ENCODE measurements around the gene IL16. TPM values are rescaled to one million over a fixed set of nuclear protein-coding genes. Genes with fewer than 3 reads are reported as not detected.
A peak's percentile ranks its signal among the peaks of the same experiment; 100 is the strongest.

The IL16 gene
- total RNA-seq, 2 donors from 2014 or later = 11.1 to 17.1 TPM

DNA sequence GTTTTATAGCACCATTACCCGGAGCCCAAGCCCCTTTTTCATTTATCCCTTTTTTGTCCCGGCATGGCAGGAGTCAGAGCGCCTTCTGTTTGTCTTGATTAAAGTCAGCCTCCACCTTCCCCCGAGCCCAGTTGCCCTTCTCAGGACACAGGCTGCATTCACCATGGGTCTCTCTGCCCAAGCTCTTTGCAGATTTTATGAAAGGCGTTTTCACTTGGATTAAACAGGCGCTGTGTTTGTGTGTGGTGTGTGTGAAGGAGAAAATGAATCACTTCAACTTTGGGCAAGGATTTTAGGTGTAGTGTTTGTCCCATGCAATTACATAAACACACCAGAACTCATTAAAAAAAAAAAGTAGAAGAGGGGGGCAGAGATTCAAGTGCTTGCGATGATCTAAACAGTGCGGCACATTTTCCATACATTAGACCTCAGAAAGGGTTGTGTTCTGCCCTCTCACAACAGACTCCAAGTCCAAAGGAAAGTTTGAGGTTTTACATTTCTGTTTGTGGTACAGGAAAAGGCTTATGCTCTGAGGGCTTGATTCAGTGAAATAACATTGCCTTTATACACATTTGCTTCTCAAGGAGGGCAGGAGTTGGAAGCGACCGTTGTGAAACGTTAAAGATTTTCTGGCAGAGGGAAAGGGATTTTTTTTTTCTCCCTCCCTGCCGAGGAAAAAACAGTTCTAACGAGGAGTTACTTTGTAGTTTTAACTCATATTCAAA, 14.5 kb upstream of the IL16 start:
- Histone ChIP-seq H3K27me3 (replicated peaks; ENCODE audit: insufficient read depth) (no peaks in the 10 kb centered on the region), H3K27ac (peak overlapping the region in 1 of 2 donors; percentile 11), H3K9me3 (no peaks in the 10 kb centered on the region), H3K4me1 (ENCODE audit: control insufficient read depth in 1 of 2, low read depth in 2 of 2) (peaks cover 0 to 17% of the 10 kb centered on the region in 2 donors), H3K4me3 (peak overlapping the region; percentile 47), H3K36me3 (no peaks in the 10 kb centered on the region)
- no peak for ATAC-seq (ENCODE audit: insufficient number of reproducible peaks, low FRiP score, low read depth)
- no peak for DNase-seq (ENCODE audit: low spot score)
- no peak for TF ChIP-seq CTCF (IDR thresholded peaks at IDR 0.05)

DNA sequence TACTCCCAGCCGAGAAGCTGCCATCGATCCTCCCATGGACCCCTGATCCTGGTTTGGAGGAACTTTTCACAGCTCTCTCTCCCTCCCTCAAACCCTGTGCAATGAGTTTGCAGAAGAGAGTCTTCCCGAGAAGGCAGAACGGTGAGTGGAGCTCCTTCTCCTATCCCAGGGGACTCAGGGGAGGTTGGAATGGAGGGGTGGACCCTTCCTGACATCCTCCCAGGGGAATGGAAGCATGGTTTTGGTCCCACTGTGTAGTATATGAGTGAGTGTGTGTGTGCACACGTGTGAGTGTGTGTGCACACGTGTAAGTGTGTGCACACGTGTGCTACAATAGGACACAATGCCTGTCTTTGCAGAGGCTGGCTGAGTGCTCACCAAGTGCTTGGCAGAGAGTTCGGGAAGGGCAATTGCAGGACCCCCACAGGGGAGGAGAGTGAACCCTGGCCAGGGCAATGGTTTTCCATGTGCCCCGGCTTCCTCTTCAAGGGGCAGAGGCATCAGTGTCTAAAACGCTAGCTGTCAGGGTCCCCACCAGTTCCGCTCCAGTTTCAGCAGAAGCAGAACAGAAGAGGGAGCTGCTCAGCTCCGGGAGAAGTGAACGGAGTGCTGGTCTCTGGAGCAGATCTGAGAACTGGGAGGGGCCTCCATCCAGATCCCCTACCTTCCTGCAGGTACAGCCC, 13.8 kb upstream of the IL16 start:
- no peaks in the 10 kb centered on the region for H3K36me3 ChIP-seq
- H3K9me3 ChIP-seq = no peaks in the 10 kb centered on the region
- H3K27ac ChIP-seq = peak overlapping the region in 1 of 2 donors; percentile 11
- no peak for TF ChIP-seq CTCF (IDR thresholded peaks at IDR 0.05)
- DNase-seq (ENCODE audit: low spot score) (no peak), ATAC-seq (ENCODE audit: insufficient number of reproducible peaks, low FRiP score, low read depth) (no peak)
- H3K4me1 ChIP-seq (ENCODE audit: control insufficient read depth in 1 of 2, low read depth in 2 of 2) = peaks cover 0 to 17% of the 10 kb centered on the region in 2 donors
- peak overlapping the region; percentile 47 for H3K4me3 ChIP-seq
- no peaks in the 10 kb centered on the region for H3K27me3 ChIP-seq (replicated peaks; ENCODE audit: insufficient read depth)

GRCh38 chr15:81183439-81183775, 13.3 kb upstream of the IL16 start:
- H3K9me3 ChIP-seq = no peaks in the 10 kb centered on the region
- H3K4me1 ChIP-seq (ENCODE audit: control insufficient read depth in 1 of 2, low read depth in 2 of 2) = peaks cover 0 to 17% of the 10 kb centered on the region in 2 donors
- no peak for TF ChIP-seq CTCF (IDR thresholded peaks at IDR 0.05)
- no peaks in the 10 kb centered on the region for H3K36me3 ChIP-seq
- H3K27me3 ChIP-seq (replicated peaks; ENCODE audit: insufficient read depth) = no peaks in the 10 kb centered on the region
- DNase-seq (ENCODE audit: low spot score) (no peak), ATAC-seq (ENCODE audit: insufficient number of reproducible peaks, low FRiP score, low read depth) (no peak)
- H3K27ac ChIP-seq = no peak overlapping the region
- peak overlapping the region; percentile 47 for H3K4me3 ChIP-seq

GRCh38 chr15:81184188-81184587, 12.5 kb upstream of the IL16 start:
- no peak for TF ChIP-seq CTCF (IDR thresholded peaks at IDR 0.05)
- Histone ChIP-seq H3K27ac (no peak overlapping the region), H3K9me3 (no peaks in the 10 kb centered on the region), H3K4me1 (ENCODE audit: control insufficient read depth in 1 of 2, low read depth in 2 of 2) (peaks cover 0 to 17% of the 10 kb centered on the region in 2 donors), H3K27me3 (replicated peaks; ENCODE audit: insufficient read depth) (no peaks in the 10 kb centered on the region), H3K36me3 (no peaks in the 10 kb centered on the region), H3K4me3 (no peak overlapping the region)
- ATAC-seq (ENCODE audit: insufficient number of reproducible peaks, low FRiP score, low read depth) (no peak), DNase-seq (ENCODE audit: low spot score) (no peak)

DNA sequence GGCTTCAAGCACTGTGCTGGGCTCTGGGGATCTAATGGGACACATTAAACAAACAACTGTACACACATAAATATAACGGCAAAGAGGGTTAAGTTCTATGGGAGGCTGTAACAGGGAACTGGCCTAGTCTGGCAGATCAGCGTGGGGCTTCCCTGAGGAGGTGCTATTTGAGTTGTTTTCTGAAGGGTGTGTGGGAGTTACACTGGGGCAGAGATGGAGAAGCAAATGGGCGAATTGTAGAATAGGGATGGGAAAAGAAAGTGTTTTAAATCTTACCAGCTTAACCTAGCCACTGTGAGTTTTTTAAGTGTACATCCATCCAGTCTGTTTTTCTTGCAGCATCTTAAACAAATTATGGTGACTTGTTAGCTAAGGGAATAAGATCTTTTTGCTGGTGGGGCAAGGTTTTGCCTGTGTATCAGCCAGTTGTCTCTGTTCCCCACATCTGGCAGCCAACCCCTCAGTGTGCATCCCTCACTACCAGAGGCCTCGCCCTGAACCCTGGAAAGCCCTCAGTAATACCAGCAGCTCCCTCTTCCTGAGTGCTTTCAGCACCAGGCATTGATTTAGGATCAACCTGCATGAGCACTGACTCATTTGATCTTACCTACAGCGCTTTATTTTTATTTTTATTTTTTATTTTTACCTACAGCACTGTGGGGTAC, 10.9 kb upstream of the IL16 start:
- ATAC-seq (ENCODE audit: insufficient number of reproducible peaks, low FRiP score, low read depth) (no peak), DNase-seq (ENCODE audit: low spot score) (no peak)
- Histone ChIP-seq H3K27me3 (replicated peaks; ENCODE audit: insufficient read depth) (no peaks in the 10 kb centered on the region), H3K27ac (no peak overlapping the region), H3K4me3 (no peak overlapping the region), H3K4me1 (ENCODE audit: control insufficient read depth in 1 of 2, low read depth in 2 of 2) (peaks cover 0 to 17% of the 10 kb centered on the region in 2 donors), H3K36me3 (no peaks in the 10 kb centered on the region), H3K9me3 (no peaks in the 10 kb centered on the region)
- no peak for TF ChIP-seq CTCF (IDR thresholded peaks at IDR 0.05)
